RWPE2 (cell line): ENCODE results near the gene IDUA.

Source experiments
- ATAC-seq: fragments of 200-7000 bp; cut with Tn5 transposase; 3 replicates; pipeline ENCODE4 v1.9.1; 2021; ENCODE audit warnings: low read depth
- DNase-seq: peaks from one replicate; pipeline ENCODE4 v3.0.0-alpha.2; 2020; ENCODE audit warnings: low spot score
- H3K27ac ChIP-seq: fragments of 450-650 bp; 2 replicates; pipeline ENCODE4 v1.5.1; 2017; ENCODE audit warnings: mild to moderate bottlenecking; ENCODE audit not compliant: poor library complexity, severe bottlenecking
- H3K27me3 ChIP-seq: fragments of 250-450 bp; sonication (Bioruptor Pico); 2 replicates; pipeline ENCODE4 v1.5.1; 2021; ENCODE audit warnings: mild to moderate bottlenecking, moderate library complexity; ENCODE audit not compliant: insufficient read depth, poor library complexity, severe bottlenecking
- H3K36me3 ChIP-seq: fragments of 250-450 bp; sonication (Bioruptor Pico); 2 replicates; pipeline ENCODE4 v1.5.1; 2020; ENCODE audit warnings: low read depth, mild to moderate bottlenecking, moderate library complexity
- H3K4me1 ChIP-seq: fragments of 250-450 bp; sonication (Bioruptor Pico); 2 replicates; pipeline ENCODE4 v1.5.1; 2021; ENCODE audit warnings: mild to moderate bottlenecking, moderate library complexity; ENCODE audit not compliant: insufficient read depth, poor library complexity, severe bottlenecking
- H3K4me3 ChIP-seq: fragments of 250-450 bp; sonication (Bioruptor Pico); 2 replicates; pipeline ENCODE4 v1.5.1; 2021; ENCODE audit warnings: mild to moderate bottlenecking, moderate library complexity; ENCODE audit not compliant: severe bottlenecking
- H3K9me3 ChIP-seq: fragments of 250-450 bp; sonication (Bioruptor Pico); 2 replicates; pipeline ENCODE4 v1.5.1; 2021; ENCODE audit warnings: mild to moderate bottlenecking, moderate library complexity; ENCODE audit not compliant: severe bottlenecking
- TF ChIP-seq, protein P1 (sequence below): fragments of 450-650 bp; IDR thresholded peaks from one replicate; pipeline ENCODE4 v1.5.1; 2017; ENCODE audit warnings: mild to moderate bottlenecking, moderate library complexity; ENCODE audit not compliant: poor library complexity, severe bottlenecking

IDUA gene

GRCh38 chr4:962231-963208 is 24.3 kb upstream of the IDUA start:
- Histone ChIP-seq H3K36me3 (peaks cover 7% of the 10 kb centered on the region; the same call in 1 of the 2 replicates), H3K27me3 (no peaks in the 10 kb centered on the region), H3K4me3 (no peak overlapping the region), H3K4me1 (no peaks in the 10 kb centered on the region), H3K9me3 (no peaks in the 10 kb centered on the region), H3K27ac (no peak overlapping the region)
- 0 out of 3 replicates have a peak, but pooled peaks have one; percentile 1 for ATAC-seq
- DNase-seq = no peak
- TF ChIP-seq, protein P1, sequence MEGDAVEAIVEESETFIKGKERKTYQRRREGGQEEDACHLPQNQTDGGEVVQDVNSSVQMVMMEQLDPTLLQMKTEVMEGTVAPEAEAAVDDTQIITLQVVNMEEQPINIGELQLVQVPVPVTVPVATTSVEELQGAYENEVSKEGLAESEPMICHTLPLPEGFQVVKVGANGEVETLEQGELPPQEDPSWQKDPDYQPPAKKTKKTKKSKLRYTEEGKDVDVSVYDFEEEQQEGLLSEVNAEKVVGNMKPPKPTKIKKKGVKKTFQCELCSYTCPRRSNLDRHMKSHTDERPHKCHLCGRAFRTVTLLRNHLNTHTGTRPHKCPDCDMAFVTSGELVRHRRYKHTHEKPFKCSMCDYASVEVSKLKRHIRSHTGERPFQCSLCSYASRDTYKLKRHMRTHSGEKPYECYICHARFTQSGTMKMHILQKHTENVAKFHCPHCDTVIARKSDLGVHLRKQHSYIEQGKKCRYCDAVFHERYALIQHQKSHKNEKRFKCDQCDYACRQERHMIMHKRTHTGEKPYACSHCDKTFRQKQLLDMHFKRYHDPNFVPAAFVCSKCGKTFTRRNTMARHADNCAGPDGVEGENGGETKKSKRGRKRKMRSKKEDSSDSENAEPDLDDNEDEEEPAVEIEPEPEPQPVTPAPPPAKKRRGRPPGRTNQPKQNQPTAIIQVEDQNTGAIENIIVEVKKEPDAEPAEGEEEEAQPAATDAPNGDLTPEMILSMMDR = no peak

DNA sequence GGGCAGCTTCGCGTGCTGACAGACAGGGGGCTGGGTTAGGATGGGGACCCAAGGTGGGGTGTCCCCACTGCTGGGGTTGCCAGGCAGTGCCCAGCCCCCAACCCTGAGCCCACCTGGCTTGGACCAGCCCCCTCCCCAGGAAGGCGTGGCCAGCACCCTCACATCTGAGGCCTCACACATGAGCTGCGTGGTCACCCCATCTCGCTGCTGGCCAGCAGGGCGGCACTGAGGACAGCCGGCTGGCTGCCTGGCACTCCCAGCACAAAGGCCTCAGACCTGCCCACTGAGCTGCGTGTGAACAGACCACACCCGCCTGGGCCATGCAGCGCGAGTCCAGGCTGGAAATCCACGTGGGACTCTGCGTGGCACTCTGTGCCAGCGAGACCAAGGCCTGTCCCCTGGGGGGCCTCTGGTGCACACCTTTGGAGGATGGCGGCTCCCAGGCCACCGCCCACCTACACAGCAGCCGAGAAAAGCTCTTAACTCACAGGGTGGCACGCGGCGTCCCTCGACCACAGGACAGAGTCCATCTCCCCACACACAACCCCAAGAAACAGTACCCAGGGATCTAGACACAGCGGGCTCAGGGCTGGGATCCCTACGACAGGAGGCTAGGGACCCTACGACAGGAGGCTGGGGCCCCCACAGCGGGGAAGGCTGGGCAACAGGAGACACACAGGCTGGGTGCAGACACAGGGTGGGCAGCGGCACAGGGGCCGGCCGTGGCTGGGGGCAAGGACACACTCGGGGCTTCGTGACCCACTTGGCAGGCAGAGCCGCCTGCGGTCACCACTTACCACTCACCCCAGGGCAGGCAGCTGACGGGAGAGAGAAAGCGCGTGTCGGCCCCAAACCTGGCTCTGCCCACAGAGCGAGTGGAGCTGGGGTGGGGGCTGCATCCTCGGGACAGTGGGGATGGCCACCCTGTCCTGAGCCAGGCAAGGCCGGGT is 23.3 kb upstream of the IDUA start:
- no peaks in the 10 kb centered on the region for H3K9me3 ChIP-seq
- H3K27me3 ChIP-seq = no peaks in the 10 kb centered on the region
- peak; percentile 56 for DNase-seq
- TF ChIP-seq, protein P1 = no peak
- no peaks in the 10 kb centered on the region for H3K4me1 ChIP-seq
- no peak overlapping the region for H3K4me3 ChIP-seq
- no peak overlapping the region for H3K27ac ChIP-seq
- peaks cover 7% of the 10 kb centered on the region; the same call in 1 of the 2 replicates for H3K36me3 ChIP-seq
- no peak for ATAC-seq

DNA sequence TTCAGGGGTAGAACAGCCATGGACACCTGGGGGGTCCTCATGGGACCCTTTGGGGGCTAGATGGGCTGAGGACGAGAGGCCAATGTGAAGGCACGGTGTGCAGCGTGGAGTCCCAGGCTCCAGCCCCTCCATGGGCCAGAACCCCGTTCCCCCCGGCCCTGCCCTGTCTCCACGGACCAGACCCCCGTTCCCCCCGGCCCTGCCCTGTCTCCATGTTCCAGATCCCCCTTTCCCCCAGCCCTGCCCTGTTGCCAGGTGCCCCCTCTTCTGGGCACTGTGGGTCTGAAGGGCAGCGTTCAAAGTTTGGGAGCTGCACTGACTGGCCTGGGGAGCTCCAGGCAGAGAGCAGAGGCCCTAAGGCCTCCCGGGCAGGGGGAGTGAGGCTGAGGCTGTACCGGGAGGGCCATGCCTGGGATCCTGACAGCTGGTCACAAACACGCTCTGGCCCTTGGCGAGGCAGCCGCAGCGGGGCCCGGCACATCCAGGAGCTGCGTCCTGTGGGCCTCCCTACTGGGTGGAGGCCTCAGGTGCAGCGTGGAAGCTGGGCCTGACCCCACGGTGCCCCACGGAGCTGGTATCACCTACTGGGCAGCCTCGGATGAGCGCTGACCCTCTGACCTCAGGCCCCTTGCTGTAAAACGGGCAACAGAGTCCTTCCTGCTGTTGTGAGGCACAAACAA is 22.4 kb upstream of the IDUA start:
- no peak overlapping the region for H3K4me3 ChIP-seq
- H3K4me1 ChIP-seq = no peaks in the 10 kb centered on the region
- peaks cover 7% of the 10 kb centered on the region; the same call in 1 of the 2 replicates for H3K36me3 ChIP-seq
- H3K9me3 ChIP-seq = no peaks in the 10 kb centered on the region
- ATAC-seq = no peak
- TF ChIP-seq, protein P1 = no peak
- no peak for DNase-seq
- no peaks in the 10 kb centered on the region for H3K27me3 ChIP-seq
- no peak overlapping the region for H3K27ac ChIP-seq

DNA sequence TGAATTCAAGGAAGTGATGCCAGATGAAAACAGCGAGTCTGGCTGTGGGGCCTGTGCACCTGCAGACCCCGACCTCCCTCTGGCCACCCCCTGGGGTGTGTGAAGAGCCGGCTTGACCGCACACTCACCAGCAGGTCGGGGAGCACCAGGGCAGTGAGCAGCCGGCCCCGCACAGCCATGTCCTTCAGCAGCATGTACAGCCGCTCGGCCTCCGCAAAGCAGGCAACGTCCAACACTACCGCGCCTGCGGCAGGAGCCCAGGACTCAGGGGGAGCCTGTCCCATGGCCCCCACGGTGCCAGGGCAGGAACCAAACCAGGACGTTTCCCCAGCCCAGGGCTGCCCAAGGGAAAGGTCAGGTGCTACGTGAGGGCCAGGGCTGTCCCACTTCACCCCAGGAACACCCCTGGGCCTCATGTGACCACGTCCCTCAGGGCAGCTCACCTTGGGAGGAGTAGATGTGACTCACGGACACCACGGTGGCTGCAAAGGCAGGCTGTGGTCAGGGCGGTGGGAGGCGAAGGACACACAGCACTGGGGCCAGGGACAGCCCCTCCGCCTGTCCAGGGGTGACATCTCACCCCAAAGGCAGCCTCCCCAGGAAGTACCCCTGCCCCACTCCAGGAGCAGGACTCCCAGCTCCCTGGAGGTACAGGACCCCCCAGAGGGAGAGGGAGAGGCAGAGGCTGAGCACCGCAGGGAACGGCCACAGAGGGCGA is 21.6 kb upstream of the IDUA start:
- Histone ChIP-seq H3K27me3 (no peaks in the 10 kb centered on the region), H3K27ac (no peak overlapping the region), H3K4me3 (no peak overlapping the region), H3K4me1 (no peaks in the 10 kb centered on the region), H3K9me3 (no peaks in the 10 kb centered on the region), H3K36me3 (peaks cover 7% of the 10 kb centered on the region; the same call in 1 of the 2 replicates)
- TF ChIP-seq, protein P1 = no peak
- ATAC-seq (no peak), DNase-seq (no peak)
